ENCODE data around the gene PPP1R37.

The PPP1R37 gene

GRCh38 chr19:45170146-45171106 lies 77.4 kb downstream of the PPP1R37 start:
- FAIRE-seq (no peak), DNase-seq (ENCODE audit: insufficient read length, low spot score) (no peak)
- TF ChIP-seq POLR2A (IDR thresholded peaks at IDR 0.05; ENCODE audit: low read depth, low read length), result no peak
- no peak for TF ChIP-seq POLR2AphosphoS5 (IDR thresholded peaks at IDR 0.05; ENCODE audit: low read depth, low read length)
- TF ChIP-seq SPI1 (IDR thresholded peaks at IDR 0.05; ENCODE audit: low read depth, low read length), result no peak
- no peak for TF ChIP-seq TAF1 (IDR thresholded peaks at IDR 0.05; ENCODE audit: low read depth, low read length)
- TF ChIP-seq POU2F2 (IDR thresholded peaks at IDR 0.05; ENCODE audit: low read depth, low read length), result no peak
- TF ChIP-seq PAX5 (IDR thresholded peaks at IDR 0.05; ENCODE audit: insufficient read depth, low read length, severe bottlenecking), result no peak

- DNase-seq (ENCODE audit: insufficient read length, low spot score) (no peak), FAIRE-seq (no peak)
- TF ChIP-seq POLR2A (IDR thresholded peaks at IDR 0.05; ENCODE audit: low read depth, low read length) (no peak), PAX5 (IDR thresholded peaks at IDR 0.05; ENCODE audit: insufficient read depth, low read length, severe bottlenecking) (no peak), SPI1 (IDR thresholded peaks at IDR 0.05; ENCODE audit: low read depth, low read length) (no peak), TAF1 (IDR thresholded peaks at IDR 0.05; ENCODE audit: low read depth, low read length) (no peak), POLR2AphosphoS5 (IDR thresholded peaks at IDR 0.05; ENCODE audit: low read depth, low read length) (no peak), POU2F2 (IDR thresholded peaks at IDR 0.05; ENCODE audit: low read depth, low read length) (no peak)
These were observed 78.2 kb downstream of the PPP1R37 start for GRCh38 chr19:45171211-45171623.

GRCh38 chr19:45172173-45172572 lies 79.2 kb downstream of the PPP1R37 start:
- DNase-seq (ENCODE audit: insufficient read length, low spot score) (no peak), FAIRE-seq (no peak)
- no peak for TF ChIP-seq TAF1 (IDR thresholded peaks at IDR 0.05; ENCODE audit: low read depth, low read length)
- TF ChIP-seq POLR2AphosphoS5 (IDR thresholded peaks at IDR 0.05; ENCODE audit: low read depth, low read length), result no peak
- TF ChIP-seq POLR2A (IDR thresholded peaks at IDR 0.05; ENCODE audit: low read depth, low read length), result no peak
- no peak for TF ChIP-seq PAX5 (IDR thresholded peaks at IDR 0.05; ENCODE audit: insufficient read depth, low read length, severe bottlenecking)
- TF ChIP-seq SPI1 (IDR thresholded peaks at IDR 0.05; ENCODE audit: low read depth, low read length), result no peak
- TF ChIP-seq POU2F2 (IDR thresholded peaks at IDR 0.05; ENCODE audit: low read depth, low read length), result no peak

GRCh38 chr19:45172611-45173208 lies 79.7 kb downstream of the PPP1R37 start:
- DNase-seq (ENCODE audit: insufficient read length, low spot score), result no peak
- no peak for FAIRE-seq
- TF ChIP-seq POLR2A (IDR thresholded peaks at IDR 0.05; ENCODE audit: low read depth, low read length) (no peak), POLR2AphosphoS5 (IDR thresholded peaks at IDR 0.05; ENCODE audit: low read depth, low read length) (no peak), SPI1 (IDR thresholded peaks at IDR 0.05; ENCODE audit: low read depth, low read length) (no peak), TAF1 (IDR thresholded peaks at IDR 0.05; ENCODE audit: low read depth, low read length) (no peak), POU2F2 (IDR thresholded peaks at IDR 0.05; ENCODE audit: low read depth, low read length) (no peak), PAX5 (IDR thresholded peaks at IDR 0.05; ENCODE audit: insufficient read depth, low read length, severe bottlenecking) (no peak)

GRCh38 chr19:45173816-45174215 lies 80.8 kb downstream of the PPP1R37 start:
- no peak for DNase-seq (ENCODE audit: insufficient read length, low spot score)
- no peak for TF ChIP-seq PAX5 (IDR thresholded peaks at IDR 0.05; ENCODE audit: insufficient read depth, low read length, severe bottlenecking)
- TF ChIP-seq SPI1 (IDR thresholded peaks at IDR 0.05; ENCODE audit: low read depth, low read length), result no peak
- no peak for FAIRE-seq

GRCh38 chr19:45175515-45176345 lies 82.8 kb downstream of the PPP1R37 start:
- TF ChIP-seq SPI1 (IDR thresholded peaks at IDR 0.05; ENCODE audit: low read depth, low read length) (no peak), TAF1 (IDR thresholded peaks at IDR 0.05; ENCODE audit: low read depth, low read length) (no peak), POLR2AphosphoS5 (IDR thresholded peaks at IDR 0.05; ENCODE audit: low read depth, low read length) (no peak), PAX5 (IDR thresholded peaks at IDR 0.05; ENCODE audit: insufficient read depth, low read length, severe bottlenecking) (no peak), POLR2A (IDR thresholded peaks at IDR 0.05; ENCODE audit: low read depth, low read length) (no peak), POU2F2 (IDR thresholded peaks at IDR 0.05; ENCODE audit: low read depth, low read length) (no peak)
- no peak for FAIRE-seq
- DNase-seq (ENCODE audit: insufficient read length, low spot score), result no peak

- no peak for FAIRE-seq
- no peak for DNase-seq (ENCODE audit: insufficient read length, low spot score)
- 0 out of 2 replicates have a peak, but pooled peaks have one; percentile 50 for TF ChIP-seq POU2F2 (IDR thresholded peaks at IDR 0.05; ENCODE audit: low read depth, low read length)
- TF ChIP-seq TAF1 (IDR thresholded peaks at IDR 0.05; ENCODE audit: low read depth, low read length), result peak; percentile 61; the same call in 1 of the 2 replicates
- TF ChIP-seq PAX5 (IDR thresholded peaks at IDR 0.05; ENCODE audit: insufficient read depth, low read length, severe bottlenecking), result no peak
- TF ChIP-seq POLR2AphosphoS5 (IDR thresholded peaks at IDR 0.05; ENCODE audit: low read depth, low read length), result no peak
- TF ChIP-seq POLR2A (IDR thresholded peaks at IDR 0.05; ENCODE audit: low read depth, low read length), result peak; percentile 63; the same call in 1 of the 2 replicates
- TF ChIP-seq SPI1 (IDR thresholded peaks at IDR 0.05; ENCODE audit: low read depth, low read length), result no peak
These were observed 84.9 kb downstream of the PPP1R37 start, which contains the start of gene TRAPPC6A for GRCh38 chr19:45177817-45178261. TRAPPC6A (minus strand) TSS chr19:45178237; CDS start chr19:45178218, 19 bp downstream.

GRCh38 chr19:45178262-45179071 lies 85.5 kb downstream of the PPP1R37 start, which contains the start of gene BLOC1S3:
BLOC1S3 (plus strand) TSS chr19:45178784; CDS start chr19:45179297, 513 bp downstream.
- DNase-seq (ENCODE audit: insufficient read length, low spot score) (peak; percentile 98), FAIRE-seq (peak; percentile 97)
- TF ChIP-seq SPI1 (IDR thresholded peaks at IDR 0.05; ENCODE audit: low read depth, low read length) (peak; percentile 4; the same call in 1 of the 2 replicates), POLR2AphosphoS5 (IDR thresholded peaks at IDR 0.05; ENCODE audit: low read depth, low read length) (peak; percentile 80), POU2F2 (IDR thresholded peaks at IDR 0.05; ENCODE audit: low read depth, low read length) (no peak), POLR2A (IDR thresholded peaks at IDR 0.05; ENCODE audit: low read depth, low read length) (peak; percentile 87), PAX5 (IDR thresholded peaks at IDR 0.05; ENCODE audit: insufficient read depth, low read length, severe bottlenecking) (no peak), TAF1 (IDR thresholded peaks at IDR 0.05; ENCODE audit: low read depth, low read length) (peak; percentile 67; the same call in 1 of the 2 replicates)
